PFSK-1 (cell line): Measurements from ENCODE around the gene BACH1.

Source experiments
- FOXP2 ChIP-seq: optimal IDR thresholded peaks from 2 replicates; pipeline ENCODE3; 2011; ENCODE audit warnings: borderline replicate concordance, control low read depth, inconsistent platforms; ENCODE audit not compliant: insufficient read depth; ENCODE audit errors: extremely low read length, extremely low read depth
- POLR2AphosphoS5 ChIP-seq: IDR thresholded peaks from 2 replicates; pipeline ENCODE4 v1.6.1; 2012; ENCODE audit warnings: low read depth, mild to moderate bottlenecking, control low read depth, low read length, moderate library complexity
- SIN3A ChIP-seq: IDR thresholded peaks from 2 replicates; pipeline ENCODE4 v1.6.1; 2012; ENCODE audit warnings: mild to moderate bottlenecking, low read length, moderate library complexity, borderline replicate concordance; ENCODE audit not compliant: insufficient read depth
- TAF1 ChIP-seq: IDR thresholded peaks from 2 replicates; pipeline ENCODE4 v1.6.1; 2012; ENCODE audit warnings: low read length, control low read depth, borderline replicate concordance; ENCODE audit not compliant: insufficient read depth
- TF ChIP-seq, protein P1 (sequence below), 2 experiments: IDR thresholded peaks; 2 replicates each; pipeline versions ENCODE4 v1.6.1 to v1.8.0; 2011 to 2012; ENCODE audit warnings: low read depth in 2 of 2, low read length in 2 of 2, control low read depth in 1 of 2, inconsistent platforms in 1 of 2, mild to moderate bottlenecking in 1 of 2, moderate library complexity in 1 of 2; ENCODE audit not compliant: insufficient read depth in 1 of 2

GRCh38 chr21:29303288-29303687, 4.6 kb downstream of the BACH1 start:
- TF ChIP-seq, protein P1, sequence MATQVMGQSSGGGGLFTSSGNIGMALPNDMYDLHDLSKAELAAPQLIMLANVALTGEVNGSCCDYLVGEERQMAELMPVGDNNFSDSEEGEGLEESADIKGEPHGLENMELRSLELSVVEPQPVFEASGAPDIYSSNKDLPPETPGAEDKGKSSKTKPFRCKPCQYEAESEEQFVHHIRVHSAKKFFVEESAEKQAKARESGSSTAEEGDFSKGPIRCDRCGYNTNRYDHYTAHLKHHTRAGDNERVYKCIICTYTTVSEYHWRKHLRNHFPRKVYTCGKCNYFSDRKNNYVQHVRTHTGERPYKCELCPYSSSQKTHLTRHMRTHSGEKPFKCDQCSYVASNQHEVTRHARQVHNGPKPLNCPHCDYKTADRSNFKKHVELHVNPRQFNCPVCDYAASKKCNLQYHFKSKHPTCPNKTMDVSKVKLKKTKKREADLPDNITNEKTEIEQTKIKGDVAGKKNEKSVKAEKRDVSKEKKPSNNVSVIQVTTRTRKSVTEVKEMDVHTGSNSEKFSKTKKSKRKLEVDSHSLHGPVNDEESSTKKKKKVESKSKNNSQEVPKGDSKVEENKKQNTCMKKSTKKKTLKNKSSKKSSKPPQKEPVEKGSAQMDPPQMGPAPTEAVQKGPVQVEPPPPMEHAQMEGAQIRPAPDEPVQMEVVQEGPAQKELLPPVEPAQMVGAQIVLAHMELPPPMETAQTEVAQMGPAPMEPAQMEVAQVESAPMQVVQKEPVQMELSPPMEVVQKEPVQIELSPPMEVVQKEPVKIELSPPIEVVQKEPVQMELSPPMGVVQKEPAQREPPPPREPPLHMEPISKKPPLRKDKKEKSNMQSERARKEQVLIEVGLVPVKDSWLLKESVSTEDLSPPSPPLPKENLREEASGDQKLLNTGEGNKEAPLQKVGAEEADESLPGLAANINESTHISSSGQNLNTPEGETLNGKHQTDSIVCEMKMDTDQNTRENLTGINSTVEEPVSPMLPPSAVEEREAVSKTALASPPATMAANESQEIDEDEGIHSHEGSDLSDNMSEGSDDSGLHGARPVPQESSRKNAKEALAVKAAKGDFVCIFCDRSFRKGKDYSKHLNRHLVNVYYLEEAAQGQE (IDR thresholded peaks at IDR 0.05; ENCODE audit: insufficient read depth in 1 of 2, low read depth in 2 of 2, low read length in 2 of 2), result no peak
- no peak for TF ChIP-seq POLR2AphosphoS5
- no peak for TF ChIP-seq TAF1
- TF ChIP-seq SIN3A, result no peak
- no peak for TF ChIP-seq FOXP2
